Sigmoid colon (tissue), 4 donors: ENCODE measurements around the gene POMGNT2.

Source experiments
- POLR2A ChIP-seq, 2 donors: fragments of 450-650 bp; IDR thresholded peaks; one replicate each; pipeline ENCODE4 v1.6.1; 2016; ENCODE audit warnings: antibody characterized with exemption in 2 of 2, mild to moderate bottlenecking in 2 of 2, moderate library complexity in 2 of 2
- POLR2AphosphoS5 ChIP-seq, 4 donors: sonication (generic); formaldehyde crosslinking; IDR thresholded peaks; one replicate each; pipeline ENCODE4 v1.6.1; 2017; ENCODE audit warnings: antibody characterized with exemption in 4 of 4
- TF ChIP-seq, protein P1 (sequence below), 4 experiments: fragments of 450-650 bp in 3 of 4; fragments of 200-600 bp in 1 of 4; IDR thresholded peaks; one replicate each; pipeline ENCODE4 v1.5.1; 2016 to 2019; ENCODE audit warnings: antibody characterized with exemption in 4 of 4, mild to moderate bottlenecking in 3 of 4, moderate library complexity in 2 of 4

DNA sequence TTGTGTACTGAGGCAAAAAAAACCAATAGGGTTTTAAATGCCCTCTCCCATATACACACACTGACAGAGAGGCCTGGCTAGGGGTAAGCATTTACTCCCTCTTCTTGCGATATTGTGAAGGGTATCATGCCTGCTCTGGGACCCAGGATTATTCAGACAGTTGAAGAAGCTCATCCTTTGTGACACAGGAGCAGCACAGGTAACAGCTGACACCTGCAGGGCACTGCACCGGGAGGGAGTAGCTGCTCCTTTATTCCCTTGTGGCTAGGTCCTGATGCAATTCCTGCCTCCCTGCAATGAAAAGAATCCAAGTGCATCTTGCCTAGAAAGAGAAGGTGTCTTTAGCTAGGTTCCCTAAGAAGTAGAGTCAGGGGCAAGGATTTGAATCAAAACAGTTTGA, 23.4 kb downstream of the POMGNT2 start:
- TF ChIP-seq, protein P1, sequence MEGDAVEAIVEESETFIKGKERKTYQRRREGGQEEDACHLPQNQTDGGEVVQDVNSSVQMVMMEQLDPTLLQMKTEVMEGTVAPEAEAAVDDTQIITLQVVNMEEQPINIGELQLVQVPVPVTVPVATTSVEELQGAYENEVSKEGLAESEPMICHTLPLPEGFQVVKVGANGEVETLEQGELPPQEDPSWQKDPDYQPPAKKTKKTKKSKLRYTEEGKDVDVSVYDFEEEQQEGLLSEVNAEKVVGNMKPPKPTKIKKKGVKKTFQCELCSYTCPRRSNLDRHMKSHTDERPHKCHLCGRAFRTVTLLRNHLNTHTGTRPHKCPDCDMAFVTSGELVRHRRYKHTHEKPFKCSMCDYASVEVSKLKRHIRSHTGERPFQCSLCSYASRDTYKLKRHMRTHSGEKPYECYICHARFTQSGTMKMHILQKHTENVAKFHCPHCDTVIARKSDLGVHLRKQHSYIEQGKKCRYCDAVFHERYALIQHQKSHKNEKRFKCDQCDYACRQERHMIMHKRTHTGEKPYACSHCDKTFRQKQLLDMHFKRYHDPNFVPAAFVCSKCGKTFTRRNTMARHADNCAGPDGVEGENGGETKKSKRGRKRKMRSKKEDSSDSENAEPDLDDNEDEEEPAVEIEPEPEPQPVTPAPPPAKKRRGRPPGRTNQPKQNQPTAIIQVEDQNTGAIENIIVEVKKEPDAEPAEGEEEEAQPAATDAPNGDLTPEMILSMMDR (IDR thresholded peaks at IDR 0.05) = no peak
- no peak for TF ChIP-seq POLR2AphosphoS5 (IDR thresholded peaks at IDR 0.05)
- no peak for TF ChIP-seq POLR2A (IDR thresholded peaks at IDR 0.05)
